NCI-H2107 treated with DMSO at 0.1 percent for 48 hours (cell line): Measurements from ENCODE around the gene CCL27.
"Not testable (repeated sequence)": the region's sequence is repeated elsewhere in the genome, so short reads cannot be mapped to it uniquely, and the experiment has no call there.

ENCODE experiments used
- DNase-seq: peaks from one replicate; lab custom pipeline; 2025; ENCODE audit not compliant: unreplicated experiment; lab: John Stamatoyannopoulos, UW

Gene CCL27

DNA sequence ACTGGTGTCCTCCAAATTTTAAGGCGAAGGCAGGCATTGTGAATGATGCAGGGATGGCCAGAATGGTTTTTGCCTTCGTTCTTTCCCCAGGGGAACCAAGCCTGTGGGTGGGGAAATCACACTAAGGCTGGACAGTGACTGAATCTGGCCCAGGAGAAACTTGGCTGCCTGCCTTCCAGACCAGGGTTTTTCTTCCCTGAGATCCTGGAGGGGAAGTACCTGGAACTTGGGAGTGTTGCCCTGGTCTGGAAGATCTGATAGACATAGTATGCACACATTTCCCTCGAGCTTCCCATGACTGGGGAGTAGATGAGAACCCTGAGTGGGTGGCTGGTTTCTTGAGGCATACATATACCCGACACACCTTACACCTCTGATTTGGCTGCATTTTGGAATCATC lies 11.1 kb downstream of the CCL27 start:
- no peak for DNase-seq

DNA sequence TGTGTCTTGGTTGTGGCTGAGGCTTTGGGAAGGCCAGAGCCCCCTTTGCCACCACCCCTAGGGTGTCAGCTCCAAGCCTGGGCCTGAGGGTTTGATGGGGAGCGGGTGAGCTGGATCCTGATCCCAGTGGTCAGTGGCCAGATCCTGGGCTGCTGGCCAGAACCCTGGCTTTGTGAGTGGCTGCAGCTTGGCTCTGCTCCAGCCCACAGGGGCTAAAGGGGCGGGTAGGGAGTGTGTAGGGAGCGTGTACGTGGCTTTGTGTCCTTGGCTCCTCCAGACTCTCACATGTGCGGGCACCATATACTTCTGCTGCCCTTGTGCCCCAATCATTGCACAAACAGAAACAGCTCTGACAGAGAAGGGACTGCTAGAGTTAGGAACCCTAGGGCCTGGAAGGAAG lies 11.6 kb downstream of the CCL27 start:
- no peak for DNase-seq

- no peak for DNase-seq
Observed at GRCh38 chr9:34648673-34649072, 13.8 kb downstream of the CCL27 start.

DNA sequence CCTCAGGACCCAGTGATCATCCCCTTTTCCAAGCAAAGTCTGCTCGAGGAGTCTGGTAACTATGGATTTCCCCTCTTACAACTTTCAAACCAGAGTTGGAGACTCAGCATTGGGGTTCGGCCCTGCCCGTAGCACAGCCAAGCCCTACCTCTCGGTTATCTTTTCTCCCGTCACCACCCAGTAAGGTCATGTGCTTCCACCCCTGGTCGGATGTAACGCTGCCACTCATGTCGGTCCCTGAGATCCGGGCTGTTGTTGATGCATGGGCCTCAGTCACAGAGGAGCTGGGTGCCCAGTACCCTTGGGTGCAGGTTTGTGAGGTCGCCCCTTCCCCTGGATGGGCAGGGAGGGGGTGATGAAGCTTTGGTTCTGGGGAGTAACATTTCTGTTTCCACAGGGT lies 14.8 kb downstream of the CCL27 start:
- DNase-seq = no peak

- no peak for DNase-seq
Observed at GRCh38 chr9:34647084-34647403, 15.4 kb downstream of the CCL27 start.

GRCh38 chr9:34646211-34647083 lies 16.0 kb downstream of the CCL27 start, which contains the start of gene GALT:
Gene GALT, plus strand, starts transcription at chr9:34646675. Its CDS starts 30 bp downstream, at chr9:34646705.
- peak; percentile 63 for DNase-seq

DNA sequence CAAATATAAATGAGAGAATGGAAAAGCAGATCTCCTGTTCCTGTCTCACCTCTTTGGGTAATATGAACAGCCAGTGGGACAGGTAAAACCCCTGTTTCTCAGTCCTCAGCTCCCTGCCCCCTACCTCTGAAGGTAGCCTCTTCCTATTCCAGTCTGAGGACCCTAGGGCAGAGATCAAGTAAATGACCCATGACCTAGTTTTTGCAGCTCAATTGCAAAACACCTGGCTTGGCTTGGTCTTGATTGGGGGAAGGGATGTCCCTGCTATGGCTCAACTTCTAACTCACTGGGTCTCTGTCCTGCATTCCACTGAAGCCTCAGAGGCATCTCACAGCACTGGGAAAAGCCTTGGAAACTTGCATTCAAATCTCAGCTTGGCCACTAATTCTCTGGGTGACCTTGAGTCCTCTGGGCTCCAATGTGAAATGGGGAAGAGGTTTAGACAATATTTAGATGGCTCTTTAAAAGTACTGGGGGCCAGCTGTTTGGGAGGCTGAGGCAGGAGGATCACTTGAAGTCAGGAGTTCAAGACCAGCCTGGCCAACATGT lies 17.6 kb downstream of the CCL27 start:
- DNase-seq = no peak

DNA sequence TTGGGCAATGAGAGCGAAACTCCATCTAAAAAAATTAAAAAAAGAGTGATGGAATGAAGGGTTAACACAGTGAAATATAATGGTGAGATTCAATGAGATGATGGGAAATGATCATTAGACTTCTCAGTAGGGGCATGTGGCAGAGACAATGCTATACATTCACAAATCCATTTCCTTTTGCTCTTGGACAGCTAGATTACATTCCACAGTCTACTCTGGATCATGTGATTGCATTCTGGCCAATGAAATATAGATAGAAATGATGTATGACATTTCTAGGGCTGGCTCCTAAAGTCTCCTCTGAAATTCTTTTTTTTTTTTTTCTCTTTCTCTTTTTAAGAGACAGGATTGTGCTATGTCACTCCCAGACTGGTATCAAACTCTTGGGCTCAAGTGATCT lies 19.8 kb downstream of the CCL27 start:
- no peak for DNase-seq

- DNase-seq = not testable (repeated sequence)
Observed at GRCh38 chr9:34639322-34639721, 23.1 kb downstream of the CCL27 start.

- DNase-seq = no peak
Observed at GRCh38 chr9:34638138-34638445, 24.4 kb downstream of the CCL27 start.

DNA sequence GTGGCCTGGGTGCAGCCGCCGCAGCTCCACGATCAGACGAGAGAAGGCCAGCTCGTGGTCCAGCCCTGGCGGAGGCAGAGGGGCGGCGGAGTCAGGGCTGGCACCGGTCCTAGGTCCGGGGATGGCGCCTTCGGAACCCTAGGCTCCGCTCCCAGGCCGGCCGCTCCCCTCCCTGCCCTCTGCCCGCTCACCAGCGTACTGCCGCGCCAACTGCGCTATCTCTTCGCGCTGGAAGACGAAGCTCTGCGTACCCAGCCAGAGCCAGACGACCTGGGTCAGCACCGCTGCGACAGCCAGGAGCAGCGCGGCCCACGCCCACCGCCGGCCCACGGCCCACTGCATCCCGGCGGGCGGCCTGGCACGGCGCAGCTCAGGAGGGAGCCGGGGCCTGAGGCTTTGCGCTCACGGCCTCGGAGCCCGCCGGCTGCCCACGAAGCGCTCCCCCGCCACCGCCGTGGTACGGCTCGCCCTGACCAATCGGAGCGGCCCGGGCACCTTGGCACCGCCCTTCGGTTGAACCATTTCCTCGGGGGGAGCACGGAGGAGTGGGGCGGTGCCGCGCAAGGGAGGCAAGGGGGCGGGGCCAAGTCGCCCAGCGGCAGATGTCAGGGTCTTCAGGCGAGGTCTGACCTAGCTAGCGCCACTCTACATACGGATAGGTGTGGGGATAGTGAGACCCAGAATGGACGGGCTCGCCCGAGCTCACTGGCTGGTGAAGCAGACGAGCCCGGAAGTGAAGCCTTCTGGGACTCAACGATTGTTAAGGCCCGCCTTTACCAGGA lies 24.9 kb downstream of the CCL27 start, which contains the start of gene SIGMAR1:
TSS of gene SIGMAR1 (minus strand) at position 432 of the 782 bp plus-strand sequence. CDS start at position 342, 90 bp downstream.
- DNase-seq = peak; percentile 62

DNA sequence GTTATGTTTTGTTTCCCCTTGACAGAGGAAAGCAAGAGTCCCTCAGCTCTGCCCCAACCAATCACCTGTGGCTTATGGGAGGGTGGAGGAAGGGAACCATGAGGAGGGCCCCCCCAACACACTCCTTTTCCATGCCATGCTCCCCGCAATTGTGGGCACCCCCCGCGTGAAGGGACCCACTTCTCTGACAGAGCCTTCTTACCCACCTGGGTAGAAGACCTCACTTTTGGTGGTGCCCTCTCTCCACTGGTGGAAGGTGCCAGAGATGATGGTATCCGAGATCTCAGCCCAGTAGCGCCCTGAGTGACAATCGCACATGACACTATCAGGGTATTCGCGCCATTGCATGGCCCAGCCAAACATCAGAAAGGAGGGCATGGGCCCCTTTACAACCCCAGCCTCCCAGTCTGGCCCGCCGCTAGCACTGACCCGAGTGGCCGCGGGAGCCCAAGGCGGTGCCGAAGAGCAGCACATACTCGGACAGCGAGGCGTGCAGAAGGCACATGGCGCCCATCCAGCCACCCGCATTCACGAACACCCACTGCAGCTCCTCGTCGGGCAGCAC lies 25.6 kb downstream of the CCL27 start:
- DNase-seq = no peak

GRCh38 chr9:34635556-34635955 lies 26.9 kb downstream of the CCL27 start:
- DNase-seq = no peak

- no peak for DNase-seq
Observed at GRCh38 chr9:34634551-34635248, 27.8 kb downstream of the CCL27 start.

DNA sequence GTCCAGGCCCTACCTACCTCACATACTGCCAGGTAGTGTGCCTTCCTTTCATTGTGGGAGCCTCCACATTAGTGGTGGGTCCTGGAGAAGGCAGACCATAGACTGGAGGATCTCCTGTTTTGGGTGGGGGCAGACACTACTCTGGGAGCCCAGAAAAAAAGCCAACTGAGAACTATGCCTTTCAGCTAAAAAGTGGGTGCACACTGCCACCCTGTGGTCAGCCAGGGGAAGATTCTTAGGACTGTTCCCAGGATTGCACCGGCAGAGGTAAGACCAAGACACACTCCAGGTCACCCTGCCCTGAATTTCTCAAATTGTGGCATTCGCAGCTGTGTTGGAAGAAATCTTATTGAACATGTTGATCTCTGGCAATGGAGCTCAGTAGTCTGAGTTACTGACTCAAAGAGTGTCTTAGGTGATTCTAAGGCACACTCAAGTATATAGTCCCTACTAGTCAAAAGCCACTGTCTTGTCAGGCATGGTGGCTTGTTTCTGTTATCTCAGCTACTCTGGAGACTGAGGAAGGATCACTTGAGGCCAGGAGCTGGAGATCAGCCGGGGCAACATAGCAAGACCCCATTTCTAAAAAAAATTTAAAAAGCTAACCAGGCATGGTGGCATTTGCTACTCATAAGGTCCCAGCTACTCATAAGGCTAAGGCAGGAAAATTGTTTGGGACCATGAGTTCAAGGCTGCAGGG lies 28.5 kb downstream of the CCL27 start:
- peak; percentile 54 for DNase-seq

- no peak for DNase-seq
Observed at GRCh38 chr9:34633166-34633565, 29.3 kb downstream of the CCL27 start.

DNA sequence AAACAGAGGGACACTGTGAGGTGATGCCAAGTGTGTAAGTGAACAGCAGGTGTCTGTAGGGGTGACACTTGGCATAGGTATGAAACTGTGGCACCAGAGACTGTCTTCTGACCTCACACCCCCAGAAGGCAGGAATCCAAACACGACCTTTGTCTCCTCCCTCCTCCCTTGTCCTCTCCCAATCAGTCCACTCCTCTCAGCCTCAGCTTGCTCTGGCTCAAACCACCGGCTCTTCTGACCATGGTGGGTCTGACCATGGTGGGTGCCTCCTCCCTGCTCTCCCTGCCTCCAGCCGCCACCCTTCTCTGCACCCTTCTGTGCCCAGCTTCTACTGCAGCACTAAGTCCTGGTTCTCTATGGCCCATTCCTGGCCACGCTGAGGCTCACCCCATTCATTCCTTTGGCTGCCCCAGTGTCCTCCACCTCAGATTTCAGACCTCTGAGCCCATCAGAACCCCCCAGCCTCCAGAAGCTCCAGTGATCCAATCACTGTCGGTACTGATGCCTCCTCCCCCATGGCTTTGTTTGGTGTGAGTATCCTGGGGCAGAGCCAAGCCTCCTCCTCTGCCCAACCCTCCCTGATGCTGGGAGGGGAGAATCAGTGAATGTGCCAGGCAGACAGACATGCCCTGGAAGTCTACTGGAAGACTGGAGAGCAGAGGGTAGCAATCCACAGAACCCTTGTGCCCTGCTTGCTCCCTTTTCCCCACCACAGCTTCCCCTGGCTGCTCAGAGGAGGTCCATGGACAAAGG lies 31.9 kb downstream of the CCL27 start:
- no peak for DNase-seq

DNA sequence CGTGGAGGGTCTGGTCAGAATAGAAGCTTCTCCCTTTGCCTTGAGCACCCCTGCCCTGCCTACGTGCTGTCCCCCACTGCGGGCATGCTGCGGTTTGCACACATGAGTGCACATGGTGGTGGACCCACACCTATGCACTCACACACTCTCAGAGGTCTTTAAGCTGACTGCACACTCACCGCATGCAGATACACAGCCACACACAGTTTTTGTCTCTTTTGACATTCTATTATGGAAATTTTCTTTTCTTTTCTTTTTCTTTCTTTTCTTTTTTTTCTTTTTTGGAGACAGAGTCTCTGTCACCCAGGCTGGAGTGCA lies 33.0 kb downstream of the CCL27 start:
- no peak for DNase-seq

DNA sequence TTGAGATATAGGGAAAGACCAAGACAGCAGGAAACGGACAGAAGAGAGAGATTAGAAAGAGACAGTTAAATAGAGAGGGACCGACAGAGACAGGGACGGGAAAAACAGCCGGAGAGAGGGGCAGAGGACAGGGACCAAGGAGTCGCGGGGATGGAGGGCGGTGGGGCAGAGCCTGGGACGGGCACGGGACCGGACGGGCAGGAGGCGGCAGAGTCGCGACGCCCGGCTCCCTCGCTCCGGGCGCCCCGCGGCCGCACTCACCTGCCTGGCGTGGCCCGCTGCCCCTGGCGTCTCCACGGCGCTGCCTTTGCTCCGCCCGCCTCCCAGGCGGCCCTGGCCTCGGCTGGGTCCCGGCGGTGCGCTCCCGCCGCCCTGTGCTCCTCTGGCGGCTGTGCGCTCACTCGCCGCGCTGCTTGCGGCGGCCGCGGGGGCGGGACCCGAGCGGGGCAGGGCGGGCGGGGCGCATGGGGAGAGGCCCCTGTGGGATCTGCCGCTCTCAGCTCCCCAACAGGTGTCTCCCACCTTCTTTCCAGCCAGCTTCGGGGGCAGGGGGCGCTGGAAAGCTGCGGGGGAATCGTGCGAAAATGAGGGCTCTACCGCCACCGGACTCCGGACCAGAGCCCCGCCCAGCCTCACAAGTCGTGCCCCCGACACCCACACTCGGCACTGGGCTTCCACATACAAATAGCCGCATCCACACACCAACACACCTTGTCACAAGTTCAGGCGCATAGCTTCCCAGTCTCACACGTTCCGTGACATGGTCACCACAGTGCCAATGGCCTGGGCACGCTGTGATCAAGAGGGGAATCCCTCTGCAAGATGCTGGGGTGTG lies 33.6 kb downstream of the CCL27 start, which contains the start of gene ARID3C:
TSS of gene ARID3C (minus strand) at position 411 of the 835 bp plus-strand sequence. CDS start 1,052 bp downstream, outside the sequence.
- DNase-seq = no peak
